ENCODE results near the gene RER1.

RER1 gene

GRCh38 chr1:2373551-2374251 is 17.9 kb upstream of the RER1 start:
- no peak overlapping the region for H3K27ac ChIP-seq
- no peak for DNase-seq (ENCODE audit: low spot score)
- TF ChIP-seq CTCF (IDR thresholded peaks at IDR 0.05) = no peak

GRCh38 chr1:2374252-2375155 is 17.1 kb upstream of the RER1 start:
- no peak overlapping the region for H3K27ac ChIP-seq
- H3K4me3 ChIP-seq = no peak overlapping the region
- no peak for DNase-seq (ENCODE audit: low spot score)
- no peak for TF ChIP-seq CTCF (IDR thresholded peaks at IDR 0.05)

More at GRCh38 chr1:2373551-2374251, 17.9 kb upstream of the RER1 start:
- no peak overlapping the region for H3K4me3 ChIP-seq

- no peak for TF ChIP-seq CTCF (IDR thresholded peaks at IDR 0.05)
- DNase-seq (ENCODE audit: low spot score) = no peak
- Histone ChIP-seq H3K27ac (no peak overlapping the region), H3K4me3 (no peak overlapping the region)
Measured at GRCh38 chr1:2375246-2375922, 16.3 kb upstream of the RER1 start.

GRCh38 chr1:2375923-2376260 is 15.7 kb upstream of the RER1 start:
- H3K4me3 ChIP-seq = no peak overlapping the region
- no peak overlapping the region for H3K27ac ChIP-seq
- no peak for TF ChIP-seq CTCF (IDR thresholded peaks at IDR 0.05)
- no peak for DNase-seq (ENCODE audit: low spot score)

- Histone ChIP-seq H3K27ac (no peak overlapping the region), H3K4me3 (no peak overlapping the region)
- DNase-seq (ENCODE audit: low spot score) = no peak
- no peak for TF ChIP-seq CTCF (IDR thresholded peaks at IDR 0.05)
Measured at GRCh38 chr1:2376261-2376741, 15.3 kb upstream of the RER1 start.

GRCh38 chr1:2376931-2377672 is 14.5 kb upstream of the RER1 start:
- no peak for DNase-seq (ENCODE audit: low spot score)
- Histone ChIP-seq H3K4me3 (no peak overlapping the region), H3K27ac (no peak overlapping the region)
- no peak for TF ChIP-seq CTCF (IDR thresholded peaks at IDR 0.05)
